Esophagus muscularis mucosa (tissue), 3 donors: ENCODE measurements around the gene COX7A2.

ENCODE experiments used
- CTCF ChIP-seq, 3 experiments: fragments of 200-600 bp in 2 of 3; fragments of 450-650 bp in 1 of 3; sonication (generic) in 2 of 3; IDR thresholded peaks; one replicate each; pipeline ENCODE4 v1.5.1; 2017 to 2019; ENCODE audit warnings: antibody characterized with exemption in 3 of 3, mild to moderate bottlenecking in 2 of 3, moderate library complexity in 1 of 3
- POLR2A ChIP-seq: fragments of 450-650 bp; IDR thresholded peaks from one replicate; pipeline ENCODE4 v1.6.1; 2017; ENCODE audit warnings: antibody characterized with exemption, moderate library complexity, mild to moderate bottlenecking, low read depth
- POLR2AphosphoS5 ChIP-seq, 2 donors: sonication (generic); formaldehyde crosslinking; IDR thresholded peaks; one replicate each; pipeline ENCODE4 v1.6.1; 2017; ENCODE audit warnings: antibody characterized with exemption in 2 of 2

- TF ChIP-seq CTCF (IDR thresholded peaks at IDR 0.05), result no peak
- TF ChIP-seq POLR2AphosphoS5 (IDR thresholded peaks at IDR 0.05), result no peak
- no peak for TF ChIP-seq POLR2A
Observed at GRCh38 chr6:75213112-75213511, 30.5 kb downstream of the COX7A2 start.
